HFF-Myc (cell line): ENCODE results near the gene TMEM271.
"Not testable (repeated sequence)": the region's sequence is repeated elsewhere in the genome, so short reads cannot be mapped to it uniquely, and the experiment has no call there.

Experiments
- DNase-seq: peaks from one replicate; pipeline ENCODE4 v3.0.0-alpha.2; 2011; ENCODE audit warnings: low read depth; ENCODE audit errors: extremely low read depth
- H3K4me3 ChIP-seq: replicated peaks from 2 replicates; pipeline ENCODE4 v1.5.1; 2011; ENCODE audit warnings: low read depth, mild to moderate bottlenecking, control low read depth, low read length
- CTCF ChIP-seq: IDR thresholded peaks from 2 replicates; pipeline ENCODE4 v1.5.1; 2012; ENCODE audit warnings: mild to moderate bottlenecking, low read depth, low read length, control low read depth; ENCODE audit errors: missing control alignments

Gene TMEM271

GRCh38 chr4:568351-568652 is 7.8 kb downstream of the TMEM271 start:
- TF ChIP-seq CTCF: no peak
- DNase-seq: no peak
- no peak overlapping the region for H3K4me3 ChIP-seq

- H3K4me3 ChIP-seq: no peak overlapping the region
- no peak for TF ChIP-seq CTCF
- no peak for DNase-seq
Observed at GRCh38 chr4:567457-568350, 8.4 kb downstream of the TMEM271 start.

GRCh38 chr4:566508-567295 is 9.4 kb downstream of the TMEM271 start:
- no peak for DNase-seq
- no peak overlapping the region for H3K4me3 ChIP-seq
- no peak for TF ChIP-seq CTCF

GRCh38 chr4:566035-566434 is 10.1 kb downstream of the TMEM271 start:
- DNase-seq: no peak
- TF ChIP-seq CTCF: no peak
- H3K4me3 ChIP-seq: no peak overlapping the region

- H3K4me3 ChIP-seq, DNase-seq: not testable (repeated sequence)
Observed at GRCh38 chr4:565614-566013, 10.5 kb downstream of the TMEM271 start.

GRCh38 chr4:562458-562857 is 13.6 kb downstream of the TMEM271 start:
- H3K4me3 ChIP-seq, DNase-seq: not testable (repeated sequence)

- no peak overlapping the region for H3K4me3 ChIP-seq
- no peak for DNase-seq
- TF ChIP-seq CTCF: no peak
Observed at GRCh38 chr4:561426-561825, 14.7 kb downstream of the TMEM271 start.
